Fibroblast of lung (primary cell): Measurements from ENCODE around the gene WDR27. TPM values are rescaled to one million over a fixed set of nuclear protein-coding genes. Genes with fewer than 3 reads are reported as not detected.

Experiments
- DNase-seq, 2 donors: peaks; one replicate each; pipeline versions ENCODE4 v3.0.0 to v3.0.0-alpha.2; 2010; ENCODE audit warnings: low read depth in 2 of 2
- H2AFZ ChIP-seq: 2 replicates; pipeline ENCODE4 v1.5.1; 2012; ENCODE audit warnings: low read length, control low read depth, inconsistent platforms
- H3K27ac ChIP-seq: 2 replicates; pipeline ENCODE4 v1.5.1; 2011; ENCODE audit warnings: low read length, control low read depth; ENCODE audit not compliant: insufficient read depth
- H3K27me3 ChIP-seq: 2 replicates; pipeline ENCODE4 v1.5.1; 2011; ENCODE audit warnings: mild to moderate bottlenecking, low read length; ENCODE audit not compliant: control insufficient read depth, insufficient read depth
- H3K36me3 ChIP-seq: 2 replicates; pipeline ENCODE4 v1.5.1; 2011; ENCODE audit warnings: low read length; ENCODE audit not compliant: control insufficient read depth, insufficient read depth
- H3K4me1 ChIP-seq: 2 replicates; pipeline ENCODE4 v1.5.1; 2011; ENCODE audit warnings: low read length; ENCODE audit not compliant: control insufficient read depth, insufficient read depth; ENCODE audit errors: extremely low read depth
- H3K4me2 ChIP-seq: 2 replicates; pipeline ENCODE4 v1.5.1; 2011; ENCODE audit warnings: low read length, control low read depth; ENCODE audit not compliant: insufficient read depth; ENCODE audit errors: extremely low read depth
- H3K4me3 ChIP-seq, 4 experiments: fragments of 200-600 bp in 1 of 4; sonication (generic) in 1 of 4; replicated peaks in 1 of 4; 2 replicates each; pipeline ENCODE4 v1.5.1; 2011 to 2016; ENCODE audit warnings: low read length in 4 of 4, low read depth in 3 of 4, mild to moderate bottlenecking in 3 of 4, control low read depth in 2 of 4, inconsistent platforms in 1 of 4, mixed read lengths in 1 of 4; ENCODE audit not compliant: insufficient read depth in 1 of 4; ENCODE audit errors: control extremely low read depth in 1 of 4
- H3K79me2 ChIP-seq: 2 replicates; pipeline ENCODE4 v1.5.1; 2012; ENCODE audit warnings: mild to moderate bottlenecking, low read length, inconsistent platforms; ENCODE audit not compliant: control insufficient read depth, insufficient read depth
- H3K9ac ChIP-seq: 2 replicates; pipeline ENCODE4 v1.5.1; 2011; ENCODE audit warnings: mild to moderate bottlenecking, low read length, control low read depth; ENCODE audit not compliant: insufficient read depth
- H3K9me3 ChIP-seq: 2 replicates; pipeline ENCODE4 v1.5.1; 2012; ENCODE audit warnings: low read depth, low read length; ENCODE audit not compliant: control insufficient read depth, insufficient read depth
- H4K20me1 ChIP-seq: 2 replicates; pipeline ENCODE4 v1.5.1; 2011; ENCODE audit warnings: low read length; ENCODE audit not compliant: control insufficient read depth, insufficient read depth; ENCODE audit errors: extremely low read depth
- EZH2 ChIP-seq: IDR thresholded peaks from 2 replicates; pipeline ENCODE4 v1.5.1; 2012; ENCODE audit warnings: low read length, control low read depth, mild to moderate bottlenecking; ENCODE audit errors: missing control alignments
- polyA plus RNA-seq, 2 donors: library from polyadenylated mRNA; depleted of rRNA in 1 of 2; stranded (reverse) in 1 of 2; unstranded in 1 of 2; fragments of >200 nt; gene quantifications; 2 replicates each; pipeline ENCODE4 v1.2.1, GENCODE V29; 2011 to 2012; ENCODE audit warnings: missing spikeins in 1 of 2
- total RNA-seq: library from RNA; depleted of rRNA; stranded (reverse); fragments of >200 nt; gene quantifications from 2 replicates; pipeline ENCODE4 v1.2.1, GENCODE V29; 2014
- TF ChIP-seq, protein P1 (sequence below), 2 donors: IDR thresholded peaks in 1 of 2; conservative IDR thresholded peaks in 1 of 2; 1 replicate in 1 of 2; 2 replicates in 1 of 2; pipeline ENCODE4 v1.5.1; 2011 to 2012; ENCODE audit warnings: low read length in 2 of 2, control low read depth in 1 of 2, inconsistent platforms in 1 of 2, low read depth in 1 of 2, mild to moderate bottlenecking in 1 of 2

WDR27 gene
- total and polyA plus RNA-seq, 2 donors (not counting 1 experiment from before 2014, with no cell fraction given), result 8.8 to 23.3 TPM

GRCh38 chr6:169629256-169629655, 72.6 kb downstream of the WDR27 start:
- no peak overlapping the region for H3K27ac ChIP-seq
- peaks cover 2% of the 10 kb centered on the region for H3K36me3 ChIP-seq
- H3K79me2 ChIP-seq, result no peaks in the 10 kb centered on the region
- H4K20me1 ChIP-seq, result no peaks in the 10 kb centered on the region
- no peaks in the 10 kb centered on the region for H3K9me3 ChIP-seq
- H3K4me1 ChIP-seq, result no peaks in the 10 kb centered on the region
- no peak overlapping the region for H2AFZ ChIP-seq
- no peaks in the 10 kb centered on the region for H3K27me3 ChIP-seq
- DNase-seq, result no peak
- no peak overlapping the region for H3K9ac ChIP-seq
- H3K4me3 ChIP-seq, result no peak overlapping the region
- no peak for TF ChIP-seq EZH2
- TF ChIP-seq, protein P1, sequence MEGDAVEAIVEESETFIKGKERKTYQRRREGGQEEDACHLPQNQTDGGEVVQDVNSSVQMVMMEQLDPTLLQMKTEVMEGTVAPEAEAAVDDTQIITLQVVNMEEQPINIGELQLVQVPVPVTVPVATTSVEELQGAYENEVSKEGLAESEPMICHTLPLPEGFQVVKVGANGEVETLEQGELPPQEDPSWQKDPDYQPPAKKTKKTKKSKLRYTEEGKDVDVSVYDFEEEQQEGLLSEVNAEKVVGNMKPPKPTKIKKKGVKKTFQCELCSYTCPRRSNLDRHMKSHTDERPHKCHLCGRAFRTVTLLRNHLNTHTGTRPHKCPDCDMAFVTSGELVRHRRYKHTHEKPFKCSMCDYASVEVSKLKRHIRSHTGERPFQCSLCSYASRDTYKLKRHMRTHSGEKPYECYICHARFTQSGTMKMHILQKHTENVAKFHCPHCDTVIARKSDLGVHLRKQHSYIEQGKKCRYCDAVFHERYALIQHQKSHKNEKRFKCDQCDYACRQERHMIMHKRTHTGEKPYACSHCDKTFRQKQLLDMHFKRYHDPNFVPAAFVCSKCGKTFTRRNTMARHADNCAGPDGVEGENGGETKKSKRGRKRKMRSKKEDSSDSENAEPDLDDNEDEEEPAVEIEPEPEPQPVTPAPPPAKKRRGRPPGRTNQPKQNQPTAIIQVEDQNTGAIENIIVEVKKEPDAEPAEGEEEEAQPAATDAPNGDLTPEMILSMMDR (conservative IDR thresholded peaks at IDR 0.05 in 1 of 2, IDR thresholded peaks at IDR 0.05 in 1 of 2; ENCODE audit: low read depth in 1 of 2, low read length in 2 of 2), result no peak
- H3K4me2 ChIP-seq, result no peak overlapping the region

- Histone ChIP-seq H3K9ac (no peak overlapping the region), H3K4me2 (no peak overlapping the region), H3K27ac (no peak overlapping the region), H3K79me2 (no peaks in the 10 kb centered on the region), H4K20me1 (no peaks in the 10 kb centered on the region), H3K4me3 (no peak overlapping the region), H3K9me3 (no peaks in the 10 kb centered on the region), H3K27me3 (no peaks in the 10 kb centered on the region), H3K36me3 (no peaks in the 10 kb centered on the region), H2AFZ (no peak overlapping the region), H3K4me1 (no peaks in the 10 kb centered on the region)
- no peak for DNase-seq
- no peak for TF ChIP-seq EZH2
- TF ChIP-seq, protein P1 (conservative IDR thresholded peaks at IDR 0.05 in 1 of 2, IDR thresholded peaks at IDR 0.05 in 1 of 2; ENCODE audit: low read depth in 1 of 2, low read length in 2 of 2), result no peak
Measured at GRCh38 chr6:169627736-169628607, 73.9 kb downstream of the WDR27 start.

DNA sequence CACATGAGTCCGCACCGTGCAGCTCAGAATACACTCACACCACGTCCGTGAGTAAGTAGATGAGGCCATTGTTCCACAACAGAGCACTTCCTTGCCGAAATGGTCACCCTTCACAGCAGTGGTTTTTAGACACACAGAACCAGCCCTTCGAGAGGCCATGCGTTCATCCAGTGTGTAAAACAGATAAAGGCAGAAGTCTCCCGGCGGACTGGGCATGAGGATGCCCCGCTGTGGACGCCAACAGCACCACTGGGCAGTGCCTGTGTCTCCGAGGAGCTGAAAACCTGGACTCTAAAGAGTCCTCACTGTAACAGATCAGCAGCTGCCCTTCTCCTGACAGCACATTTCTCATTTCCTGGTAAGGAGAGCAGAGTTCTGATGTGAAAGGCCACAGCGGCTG, 75.2 kb downstream of the WDR27 start:
- TF ChIP-seq, protein P1 (conservative IDR thresholded peaks at IDR 0.05 in 1 of 2, IDR thresholded peaks at IDR 0.05 in 1 of 2; ENCODE audit: low read depth in 1 of 2, low read length in 2 of 2), result no peak
- no peak for TF ChIP-seq EZH2
- H3K4me3 ChIP-seq, result no peak overlapping the region

More for the DNA sequence above, 75.2 kb downstream of the WDR27 start:
- Histone ChIP-seq H3K9me3 (no peaks in the 10 kb centered on the region), H3K9ac (no peak overlapping the region), H3K79me2 (no peaks in the 10 kb centered on the region), H4K20me1 (no peaks in the 10 kb centered on the region), H2AFZ (no peak overlapping the region), H3K4me1 (no peaks in the 10 kb centered on the region), H3K27ac (no peak overlapping the region), H3K27me3 (no peaks in the 10 kb centered on the region), H3K36me3 (no peaks in the 10 kb centered on the region), H3K4me2 (no peak overlapping the region)
- DNase-seq, result no peak
